Naive thymus-derived CD4-positive, alpha-beta T cell (primary cell): Measurements from ENCODE around the gene ABHD12. TPM values are rescaled to one million over a fixed set of nuclear protein-coding genes. Genes with fewer than 3 reads are reported as not detected.
A peak's percentile ranks its signal among the peaks of the same experiment; 100 is the strongest.

Experiments used
- ATAC-seq: fragments of 150-1000 bp; cut with Tn5 transposase; 2 replicates; pipeline ENCODE4 v1.10.0; 2021; ENCODE audit warnings: mild to moderate bottlenecking, moderate library complexity
- CTCF ChIA-PET: fragments of 350-600 bp; sonication (Branson Sonifier 250); formaldehyde crosslinking; loops from one replicate; lab custom pipeline; 2021; ENCODE audit warnings: antibody characterized with exemption; lab: Charles Lee
- POLR2A ChIA-PET: fragments of 350-600 bp; sonication (Branson Sonifier 250); formaldehyde crosslinking; loops from one replicate; lab custom pipeline; 2021; ENCODE audit warnings: antibody characterized with exemption, inconsistent platforms; lab: Charles Lee
- DNase-seq, 9 donors: peaks; one replicate each; pipeline versions ENCODE4 v3.0.0 to v3.0.0-alpha.2; 2020 to 2022; ENCODE audit warnings: mixed read lengths in 1 of 9
- H3K27ac ChIP-seq: one replicate; pipeline ENCODE4 v1.7.0; 2013; ENCODE audit warnings: mild to moderate bottlenecking, low read depth, low read length, moderate library complexity
- H3K27me3 ChIP-seq, 2 donors: one replicate each; pipeline ENCODE4 v1.7.0; 2013; ENCODE audit warnings: low read length in 2 of 2, mild to moderate bottlenecking in 2 of 2, moderate library complexity in 2 of 2; ENCODE audit not compliant: control insufficient read depth in 2 of 2, insufficient read depth in 2 of 2
- H3K36me3 ChIP-seq, 3 experiments: 1 replicate in 2 of 3; 2 replicates in 1 of 3; pipeline ENCODE4 v1.7.0; 2013; ENCODE audit warnings: low read length in 3 of 3, mild to moderate bottlenecking in 3 of 3, moderate library complexity in 1 of 3; ENCODE audit not compliant: insufficient read depth in 3 of 3, control insufficient read depth in 2 of 3
- H3K4me1 ChIP-seq, 2 donors: one replicate each; pipeline ENCODE4 v1.7.0; 2013; ENCODE audit warnings: low read length in 2 of 2, mild to moderate bottlenecking in 2 of 2, moderate library complexity in 1 of 2; ENCODE audit not compliant: control insufficient read depth in 2 of 2, insufficient read depth in 2 of 2
- H3K4me3 ChIP-seq: 2 replicates; pipeline ENCODE4 v1.7.0; 2013; ENCODE audit warnings: mild to moderate bottlenecking, low read length
- H3K9me3 ChIP-seq, 3 experiments: 1 replicate in 2 of 3; 2 replicates in 1 of 3; pipeline ENCODE4 v1.7.0; 2013; ENCODE audit warnings: low read length in 3 of 3; ENCODE audit not compliant: control insufficient read depth in 2 of 3
- H3K27ac Mint-ChIP-seq, 9 donors: one replicate each; pipeline ENCODE4 v1.8.0; 2020 to 2022; ENCODE audit warnings: mixed read lengths in 9 of 9, mild to moderate bottlenecking in 8 of 9, moderate library complexity in 5 of 9, inconsistent platforms in 2 of 9
- H3K27me3 Mint-ChIP-seq, 5 donors: one replicate each; pipeline ENCODE4 v1.8.0; 2021 to 2022; ENCODE audit warnings: mixed read lengths in 5 of 5, mild to moderate bottlenecking in 1 of 5
- H3K36me3 Mint-ChIP-seq, 5 donors: one replicate each; pipeline ENCODE4 v1.8.0; 2020 to 2022; ENCODE audit warnings: mixed read lengths in 5 of 5, mild to moderate bottlenecking in 3 of 5, inconsistent platforms in 1 of 5
- H3K4me1 Mint-ChIP-seq, 7 donors: one replicate each; pipeline ENCODE4 v1.8.0; 2020 to 2022; ENCODE audit warnings: mixed read lengths in 7 of 7, mild to moderate bottlenecking in 3 of 7, inconsistent platforms in 1 of 7
- H3K4me3 Mint-ChIP-seq, 10 donors: one replicate each; pipeline ENCODE4 v1.8.0; 2020 to 2022; ENCODE audit warnings: mild to moderate bottlenecking in 10 of 10, mixed read lengths in 10 of 10, moderate library complexity in 6 of 10, inconsistent platforms in 2 of 10
- H3K9me3 Mint-ChIP-seq, 11 donors: one replicate each; pipeline ENCODE4 v1.8.0; 2020 to 2022; ENCODE audit warnings: mixed read lengths in 11 of 11, mild to moderate bottlenecking in 4 of 11, inconsistent platforms in 1 of 11, moderate library complexity in 1 of 11
- intact Hi-C, 2 donors: fragments of 100-400 bp; cut with micrococcal nuclease; formaldehyde crosslinking; loops; one replicate each; pipeline ENCODE4 v1.15.1; 2023
- polyA plus RNA-seq, 2 donors: library from polyadenylated mRNA; unstranded; fragments of 300-500 nt; fragmentation: Illumina TruSeq; gene quantifications; one replicate each; pipeline ENCODE4 v1.2.3, GENCODE V29; 2021
- total RNA-seq, 6 experiments: library from RNA in 5 of 6; stranded (reverse) in 5 of 6; gene quantifications; 1 replicate in 5 of 6; 2 replicates in 1 of 6; pipeline ENCODE4 v1.2.3 and lab custom pipeline; 2021 to 2026

ABHD12 gene
- total and polyA plus RNA-seq, 7 experiments from 2014 or later: 16.5 to 29.7 (median 24.1) TPM

- H3K27me3 ChIP-seq: no peaks in the 10 kb centered on the region
- Mint-ChIP-seq H3K4me1 (peaks cover 0 to 12% (median 3%) of the 10 kb centered on the region in 7 donors), H3K27me3 (no peaks in the 10 kb centered on the region), H3K4me3 (no peak overlapping the region), H3K36me3 (peaks cover 0 to 17% (median 0%) of the 10 kb centered on the region in 5 donors), H3K27ac (peak overlapping the region in 5 of 9 donors; percentile 29 to 78 (median 57)), H3K9me3 (peaks cover 0 to 2% (median 0%) of the 10 kb centered on the region in 11 donors)
- ATAC-seq (peak; percentile 90), DNase-seq (peak; percentile 43 to 74 (median 59))
- no peak overlapping the region for H3K27ac ChIP-seq
- CTCF ChIA-PET: interaction anchor here (0.6 to 2.2 kb wide), 5 partner anchors 13 to 104 kb away, joined by 4 to 19 read pairs (median 5); no protein-coding TSS in a partner anchor
- H3K36me3 ChIP-seq: peaks cover 0 to 60% (median 0%) of the 10 kb centered on the region in 3 experiments
- H3K9me3 ChIP-seq: no peaks in the 10 kb centered on the region
- intact Hi-C loops: loop anchor here (1.0 to 5.0 kb wide), 3 partner anchors 47 to 105 kb away; partner anchors contain the start of genes ABHD12 (in 1 of the 2) and PYGB (in 1 of the 2)
- H3K4me3 ChIP-seq: no peak overlapping the region
- POLR2A ChIA-PET: interaction anchor here (1.0 kb wide), 1 partner anchor 47 kb away, joined by 3 read pairs; the partner anchor contains the start of gene PYGB
- H3K4me1 ChIP-seq: no peaks in the 10 kb centered on the region
These were observed 95.9 kb downstream of the ABHD12 start for GRCh38 chr20:25294459-25295385.

DNA sequence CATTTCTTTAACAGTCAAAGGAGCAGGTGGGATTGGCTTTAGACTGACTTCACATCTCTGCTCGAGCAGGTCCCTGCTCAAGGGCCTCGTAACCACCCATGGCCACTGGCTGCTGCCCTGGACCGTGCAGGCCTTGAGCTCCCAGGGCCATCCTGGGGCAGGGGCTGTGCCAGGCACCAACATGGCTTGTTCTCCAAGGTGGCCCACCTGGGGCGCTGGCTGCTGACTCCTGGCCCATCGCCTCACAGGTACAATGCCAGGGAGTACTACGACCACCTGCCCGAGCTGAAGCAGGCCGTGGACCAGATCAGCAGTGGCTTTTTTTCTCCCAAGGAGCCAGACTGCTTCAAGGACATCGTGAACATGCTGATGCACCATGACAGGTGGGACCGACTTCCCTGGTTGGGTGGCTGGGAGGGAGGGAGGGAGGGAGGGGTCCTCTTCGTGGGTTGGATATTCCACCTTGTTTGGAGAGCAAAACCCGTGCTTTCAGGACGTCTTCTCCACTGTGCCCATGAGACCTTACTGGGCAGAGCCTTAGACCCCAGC lies 96.7 kb downstream of the ABHD12 start:
- peaks cover 0 to 64% (median 0%) of the 10 kb centered on the region in 3 experiments for H3K36me3 ChIP-seq
- intact Hi-C loops: loop anchor here (1.0 to 2.0 kb wide), 2 partner anchors 97 to 105 kb away; partner anchors contain the start of gene ABHD12 (in 1 of the 2)
- no peaks in the 10 kb centered on the region for H3K9me3 ChIP-seq
- no peak overlapping the region for H3K27ac ChIP-seq
- no peak overlapping the region for H3K4me3 ChIP-seq
- no peaks in the 10 kb centered on the region for H3K27me3 ChIP-seq
- H3K36me3 Mint-ChIP-seq: peaks cover 0 to 17% (median 0%) of the 10 kb centered on the region in 5 donors
- H3K4me1 ChIP-seq: no peaks in the 10 kb centered on the region
- H3K27me3 Mint-ChIP-seq: no peaks in the 10 kb centered on the region
- POLR2A ChIA-PET: no interaction called here
- no peak for DNase-seq
- H3K27ac Mint-ChIP-seq: peak overlapping the region in 6 of 9 donors; percentile 32 to 78 (median 64)
- ATAC-seq: no peak
- peaks cover 0 to 12% (median 3%) of the 10 kb centered on the region in 7 donors for H3K4me1 Mint-ChIP-seq
- peaks cover 0 to 3% (median 0%) of the 10 kb centered on the region in 11 donors for H3K9me3 Mint-ChIP-seq
- no peak overlapping the region for H3K4me3 Mint-ChIP-seq
- CTCF ChIA-PET: interaction anchor here (0.7 to 2.0 kb wide), 4 partner anchors 14 to 105 kb away, joined by 3 to 6 read pairs (median 4); no protein-coding TSS in a partner anchor

- no peaks in the 10 kb centered on the region for H3K27me3 ChIP-seq
- H3K27ac ChIP-seq: no peak overlapping the region
- H3K4me3 ChIP-seq: no peak overlapping the region
- CTCF ChIA-PET: interaction anchor here (0.5 to 1.0 kb wide), 2 partner anchors 105 to 900 kb away, joined by 3 to 7 read pairs; no protein-coding TSS in a partner anchor
- Mint-ChIP-seq H3K4me1 (peaks cover 0 to 12% (median 3%) of the 10 kb centered on the region in 7 donors), H3K9me3 (peaks cover 0 to 3% (median 0%) of the 10 kb centered on the region in 11 donors), H3K36me3 (peaks cover 0 to 13% (median 0%) of the 10 kb centered on the region in 5 donors), H3K4me3 (no peak overlapping the region), H3K27me3 (no peaks in the 10 kb centered on the region), H3K27ac (peak overlapping the region in 6 of 9 donors; percentile 36 to 75 (median 69))
- peaks cover 0 to 64% (median 0%) of the 10 kb centered on the region in 3 experiments for H3K36me3 ChIP-seq
- no peaks in the 10 kb centered on the region for H3K9me3 ChIP-seq
- POLR2A ChIA-PET: interaction anchor here (0.5 kb wide), 1 partner anchor 92 kb away, joined by 7 read pairs; no protein-coding TSS in a partner anchor
- H3K4me1 ChIP-seq: no peaks in the 10 kb centered on the region
- intact Hi-C loops: no loop called here
- ATAC-seq (no peak), DNase-seq (no peak)
These were observed 97.1 kb downstream of the ABHD12 start for GRCh38 chr20:25293507-25293906.

DNA sequence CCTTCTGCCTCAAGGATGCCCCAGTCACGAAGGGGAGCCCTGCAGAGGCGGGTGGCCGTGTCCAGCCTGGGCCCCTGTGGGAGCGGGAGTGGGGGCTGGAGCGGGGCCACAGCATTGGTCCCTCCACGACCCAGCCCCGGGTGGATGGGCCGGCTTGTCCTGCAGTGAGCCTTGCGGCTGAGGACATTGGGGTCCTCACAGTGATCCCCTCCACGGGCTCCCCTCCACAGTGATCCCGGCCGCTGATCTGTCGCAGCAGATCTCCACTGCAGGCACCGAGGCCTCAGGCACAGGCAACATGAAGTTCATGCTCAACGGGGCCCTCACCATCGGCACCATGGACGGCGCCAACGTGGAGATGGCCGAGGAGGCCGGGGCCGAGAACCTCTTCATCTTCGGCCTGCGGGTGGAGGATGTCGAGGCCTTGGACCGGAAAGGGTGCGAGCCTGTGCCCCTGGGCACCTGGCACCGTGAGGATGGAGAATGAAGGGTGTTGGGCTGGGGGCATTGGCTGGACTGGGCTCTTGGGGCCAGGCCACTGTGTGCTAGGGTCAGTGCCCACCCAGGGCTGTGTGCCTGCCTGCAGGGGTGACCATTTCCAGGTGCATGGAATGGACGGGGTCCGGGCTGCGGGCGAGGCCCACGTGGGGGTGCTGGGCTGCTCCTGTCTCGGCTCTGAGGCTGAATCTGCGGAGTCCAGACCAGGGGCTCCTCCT lies 98.3 kb downstream of the ABHD12 start:
- Histone ChIP-seq H3K4me1 (no peaks in the 10 kb centered on the region), H3K4me3 (no peak overlapping the region), H3K27ac (no peak overlapping the region), H3K9me3 (no peaks in the 10 kb centered on the region), H3K36me3 (peaks cover 0 to 70% (median 0%) of the 10 kb centered on the region in 3 experiments), H3K27me3 (no peaks in the 10 kb centered on the region)
- CTCF ChIA-PET: no interaction called here
- Mint-ChIP-seq H3K4me3 (no peak overlapping the region), H3K36me3 (peaks cover 0 to 11% (median 0%) of the 10 kb centered on the region in 5 donors), H3K27me3 (no peaks in the 10 kb centered on the region), H3K9me3 (peaks cover 0 to 3% (median 0%) of the 10 kb centered on the region in 11 donors), H3K27ac (no peak overlapping the region), H3K4me1 (peaks cover 0 to 12% (median 3%) of the 10 kb centered on the region in 7 donors)
- ATAC-seq (no peak), DNase-seq (no peak)
- intact Hi-C loops: no loop called here
- POLR2A ChIA-PET: no interaction called here

DNA sequence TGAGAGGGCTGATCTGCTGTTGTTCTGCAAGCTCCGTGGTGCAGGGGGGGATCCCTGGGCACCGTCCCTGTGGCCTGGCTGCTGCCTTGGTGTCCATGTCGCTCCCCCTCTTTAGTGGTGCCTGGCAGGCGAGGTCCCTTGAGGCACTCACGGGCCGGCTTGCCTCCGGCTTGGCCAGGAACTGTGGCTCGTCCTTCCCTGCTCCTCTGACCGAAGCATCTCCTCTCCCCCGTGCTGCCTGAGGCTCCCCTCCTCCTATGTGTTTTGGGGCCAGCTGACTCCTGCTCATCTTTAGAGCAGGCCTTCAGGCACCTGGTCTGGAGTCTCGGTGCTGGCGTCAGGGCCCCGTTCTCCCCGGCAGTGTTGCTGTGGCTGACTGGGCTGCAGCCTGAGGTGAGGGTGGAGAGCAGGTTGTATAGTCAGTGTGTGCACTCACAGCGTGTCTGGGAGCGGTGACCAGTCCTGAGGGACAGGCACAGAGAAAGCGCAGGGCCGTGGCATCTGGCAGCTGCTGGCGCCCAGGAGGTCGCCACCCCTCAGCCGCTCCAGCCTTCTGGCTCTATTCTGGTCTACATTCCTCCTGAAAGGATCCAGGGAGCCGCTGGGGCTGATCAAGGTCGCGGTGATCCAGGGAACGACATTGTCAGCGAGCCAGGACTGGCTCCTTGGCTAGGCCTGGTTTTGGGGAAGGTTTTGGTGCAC lies 99.1 kb downstream of the ABHD12 start:
- DNase-seq (no peak), ATAC-seq (no peak)
- H3K36me3 Mint-ChIP-seq: peaks cover 0 to 16% (median 5%) of the 10 kb centered on the region in 5 donors
- H3K27me3 Mint-ChIP-seq: no peaks in the 10 kb centered on the region
- H3K4me3 Mint-ChIP-seq: no peak overlapping the region
- H3K27ac Mint-ChIP-seq: peak overlapping the region in 1 of 9 donors; percentile 28
- H3K4me1 Mint-ChIP-seq: peaks cover 0 to 12% (median 3%) of the 10 kb centered on the region in 7 donors
- ChIA-PET POLR2A (no interaction called here), CTCF (no interaction called here)
- Histone ChIP-seq H3K27ac (no peak overlapping the region), H3K27me3 (no peaks in the 10 kb centered on the region), H3K4me1 (no peaks in the 10 kb centered on the region), H3K4me3 (no peak overlapping the region), H3K9me3 (no peaks in the 10 kb centered on the region), H3K36me3 (peaks cover 0 to 70% (median 0%) of the 10 kb centered on the region in 3 experiments)
- peaks cover 0 to 3% (median 0%) of the 10 kb centered on the region in 11 donors for H3K9me3 Mint-ChIP-seq
- intact Hi-C loops: no loop called here
